ENCODE data around the gene INSRR.
A peak's percentile ranks its signal among the peaks of the same experiment; 100 is the strongest.

INSRR gene

GRCh38 chr1:156873659-156874058 is 14.7 kb upstream of the INSRR start:
- DNase-seq, result no peak

GRCh38 chr1:156869455-156869854 is 10.5 kb upstream of the INSRR start:
- no peak for DNase-seq

DNA sequence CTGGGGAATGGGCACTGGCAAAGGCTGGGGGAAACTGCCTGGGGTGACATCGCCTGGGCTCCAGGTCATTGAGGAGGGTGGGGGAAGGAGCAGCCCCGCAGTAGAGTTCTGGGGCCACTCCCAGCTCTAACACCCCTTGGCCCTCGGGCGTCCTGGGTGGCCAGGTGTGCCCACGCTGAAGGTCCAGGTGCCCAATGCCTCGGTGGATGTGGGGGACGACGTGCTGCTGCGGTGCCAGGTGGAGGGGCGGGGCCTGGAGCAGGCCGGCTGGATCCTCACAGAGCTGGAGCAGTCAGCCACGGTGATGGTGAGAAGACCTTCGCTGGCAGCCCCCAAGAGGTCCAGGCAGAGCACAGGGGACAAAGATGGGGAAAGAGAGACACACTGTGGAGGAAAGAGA is 9.4 kb upstream of the INSRR start:
- DNase-seq, result peak; percentile 37

DNA sequence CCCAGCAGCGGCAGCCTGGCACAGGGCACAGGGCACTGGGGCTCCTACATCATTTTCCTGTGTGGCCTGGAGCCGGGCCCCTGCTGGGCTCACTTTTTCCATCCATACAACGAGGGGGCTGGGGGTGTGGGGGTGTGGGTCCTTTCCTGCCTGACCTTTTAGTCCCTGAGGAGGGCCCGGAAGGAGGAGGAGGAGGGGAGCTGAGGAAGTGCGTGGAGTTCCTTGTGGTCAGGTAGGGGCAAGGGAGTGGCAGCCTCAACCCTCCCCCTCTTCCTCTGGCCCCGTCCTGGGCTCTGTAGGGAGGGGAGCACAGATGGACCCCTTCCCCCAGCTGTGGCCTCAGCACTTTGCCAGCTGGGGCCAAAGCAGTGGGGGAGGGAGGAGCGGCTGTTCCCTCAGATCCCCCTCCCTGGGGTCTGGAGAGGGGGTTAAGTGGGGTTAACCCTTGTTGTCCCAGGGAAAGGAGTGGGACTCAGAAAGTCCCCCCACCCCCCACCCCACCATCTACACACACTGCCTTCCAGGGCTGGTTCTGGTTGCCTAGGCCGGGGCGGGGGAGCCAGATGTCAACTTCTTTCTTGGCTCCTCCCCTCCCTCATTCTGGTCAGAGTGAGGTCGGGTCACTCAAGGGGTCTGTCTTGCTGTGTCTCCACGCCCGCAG is 7.5 kb upstream of the INSRR start:
- no peak for DNase-seq

- DNase-seq, result no peak
Observed at GRCh38 chr1:156865865-156866248, 6.9 kb upstream of the INSRR start.

GRCh38 chr1:156865258-156865657 is 6.3 kb upstream of the INSRR start:
- no peak for DNase-seq

GRCh38 chr1:156864796-156865195 is 5.9 kb upstream of the INSRR start:
- DNase-seq, result no peak

DNA sequence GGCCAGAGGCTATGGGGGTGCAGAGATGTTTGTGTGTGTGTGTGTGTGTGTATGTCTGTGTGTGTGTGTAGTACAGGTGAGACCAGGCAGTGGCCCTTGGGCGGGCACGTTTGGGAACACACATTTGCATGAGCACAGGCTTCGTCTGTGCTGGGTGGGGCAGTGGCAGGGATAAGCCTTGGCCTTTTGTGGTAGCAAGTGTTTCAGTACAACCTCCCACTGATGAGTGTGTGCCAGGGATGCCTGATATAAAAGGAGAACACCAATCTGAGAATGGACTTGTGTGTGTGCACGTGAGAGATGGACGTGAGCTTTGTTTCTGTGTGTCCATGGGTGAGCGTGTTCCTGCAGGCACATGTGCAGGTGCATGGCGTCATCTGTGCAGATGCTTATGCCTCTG is 4.7 kb upstream of the INSRR start:
- DNase-seq, result no peak

- DNase-seq, result no peak
Observed at GRCh38 chr1:156862997-156863599, 4.2 kb upstream of the INSRR start.

DNA sequence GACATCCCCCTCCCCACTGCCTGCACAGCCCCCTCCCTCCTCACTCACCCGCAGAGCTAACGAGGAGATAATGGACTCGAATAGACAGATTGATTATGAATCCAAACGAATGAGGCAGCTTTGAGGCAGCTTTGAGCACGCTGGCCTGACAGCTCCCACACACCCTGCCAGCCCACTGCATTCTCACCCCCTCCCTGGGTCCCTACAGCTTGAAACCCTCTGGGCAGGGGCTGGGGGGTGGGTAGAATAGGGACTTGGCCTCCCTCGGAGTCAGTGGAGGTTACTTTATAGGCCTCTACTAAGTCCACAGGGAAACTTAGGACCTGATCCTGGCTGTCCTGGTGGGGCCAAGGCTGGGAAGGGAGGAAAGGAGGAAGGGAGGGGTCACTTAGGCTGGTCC is 3.7 kb upstream of the INSRR start:
- no peak for DNase-seq

DNA sequence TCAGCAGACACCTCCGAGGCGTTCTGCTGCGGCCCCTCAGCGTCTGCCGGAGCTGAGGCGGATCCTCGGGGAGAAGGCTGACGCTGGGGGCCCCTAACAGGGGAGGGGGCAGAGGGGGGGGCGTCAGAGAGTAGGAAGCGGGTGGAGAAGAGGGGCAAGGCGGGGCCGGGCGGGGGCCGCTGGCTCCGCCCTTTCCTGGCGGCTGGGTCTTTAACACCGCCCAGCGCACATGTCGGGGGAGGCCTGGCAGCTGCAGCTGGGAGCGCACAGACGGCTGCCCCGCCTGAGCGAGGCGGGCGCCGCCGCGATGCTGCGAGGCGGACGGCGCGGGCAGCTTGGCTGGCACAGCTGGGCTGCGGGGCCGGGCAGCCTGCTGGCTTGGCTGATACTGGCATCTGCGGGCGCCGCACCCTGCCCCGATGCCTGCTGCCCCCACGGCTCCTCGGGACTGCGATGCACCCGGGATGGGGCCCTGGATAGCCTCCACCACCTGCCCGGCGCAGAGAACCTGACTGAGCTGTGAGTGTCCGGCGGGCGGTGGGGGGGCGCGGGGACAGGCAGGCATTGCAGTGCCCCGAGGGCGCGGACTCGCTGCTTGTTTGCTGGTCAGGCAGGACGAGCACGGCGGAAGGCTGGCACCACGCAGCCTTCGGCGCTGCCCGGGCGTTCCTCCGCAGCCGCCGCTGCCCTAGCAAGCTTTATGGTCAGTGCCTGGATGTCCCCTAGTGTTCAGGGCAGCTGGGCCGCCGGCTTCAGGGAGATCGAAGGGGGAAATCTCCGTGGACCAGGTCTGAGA is 1.9 kb upstream of the INSRR start, which contains the start of gene NTRK1:
NTRK1 (plus strand) TSS at position 238 of the 796 bp plus-strand sequence; CDS start at position 308, 70 bp downstream.
- peak; percentile 92 for DNase-seq

- DNase-seq, result no peak
Observed at GRCh38 chr1:156860113-156860627, 1.3 kb upstream of the INSRR start.

- DNase-seq, result no peak
Observed at GRCh38 chr1:156859523-156860112, 701 bp upstream of the INSRR start.

DNA sequence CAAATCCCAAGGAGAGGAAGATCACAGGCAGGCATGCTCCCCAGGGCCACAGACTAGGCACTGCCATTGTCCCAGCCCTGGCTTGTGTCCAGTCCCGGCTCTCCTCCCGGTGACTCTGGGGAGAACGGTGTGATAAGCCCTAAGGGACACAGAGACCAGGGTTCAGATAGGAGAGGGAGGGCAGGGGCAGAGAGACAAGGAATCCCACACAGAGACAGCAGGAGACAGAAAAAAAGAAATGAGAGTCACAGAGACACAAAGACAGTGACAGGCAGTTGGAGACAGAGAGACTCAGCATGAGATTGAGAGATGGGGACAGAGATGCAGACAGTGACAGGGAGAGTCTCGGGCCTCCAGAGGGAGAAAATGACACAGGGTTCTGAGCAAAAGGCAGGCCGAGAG is 361 bp downstream of the INSRR start:
- no peak for DNase-seq

DNA sequence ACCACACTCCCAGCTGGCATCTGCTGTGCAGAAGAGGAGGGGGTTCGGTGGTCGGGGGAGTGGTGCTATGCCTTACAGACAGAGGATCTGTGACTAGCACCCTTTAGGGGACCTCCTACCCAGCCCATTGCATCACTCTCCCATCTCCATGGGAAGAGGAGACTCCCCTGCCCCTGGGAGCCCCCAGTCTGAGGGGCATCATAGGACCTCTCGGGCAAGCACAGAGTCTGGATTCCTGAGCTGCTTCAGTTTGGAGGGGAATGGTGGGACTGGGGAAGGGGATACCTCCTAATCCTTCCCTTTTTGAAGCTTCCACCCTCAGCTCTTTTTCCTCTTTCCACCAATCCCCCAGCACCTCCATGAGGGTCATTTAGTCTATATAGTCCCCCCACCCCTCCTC is 1.4 kb downstream of the INSRR start:
- DNase-seq, result no peak

DNA sequence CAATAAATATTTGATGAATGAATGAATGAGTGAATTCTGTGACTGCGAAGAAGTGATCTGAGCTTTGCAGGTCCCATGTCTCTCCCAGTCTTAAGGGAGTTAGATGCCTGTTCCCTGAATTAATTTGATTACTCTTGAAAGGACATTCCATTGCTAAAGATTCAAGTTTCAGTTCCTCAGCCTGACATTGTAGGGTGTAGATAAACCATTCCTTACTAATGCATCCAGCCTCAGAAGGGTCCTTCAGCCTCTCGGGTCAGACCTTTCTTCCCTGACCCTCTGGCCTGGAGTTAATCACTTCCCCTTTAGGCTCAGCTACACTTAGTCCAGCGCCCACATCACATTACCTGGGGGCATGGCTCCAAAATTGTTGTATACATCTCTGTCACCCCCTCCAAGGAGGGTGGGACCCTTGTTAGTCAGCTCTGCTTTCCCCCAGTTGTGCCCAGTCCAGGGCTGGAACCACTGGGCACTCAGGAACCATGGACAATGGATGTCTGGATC is 2.6 kb downstream of the INSRR start:
- no peak for DNase-seq

- DNase-seq, result no peak
Observed at GRCh38 chr1:156854634-156855033, 4.3 kb downstream of the INSRR start.

- no peak for DNase-seq
Observed at GRCh38 chr1:156853761-156854160, 5.2 kb downstream of the INSRR start.

GRCh38 chr1:156852418-156852874 is 6.5 kb downstream of the INSRR start:
- peak; percentile 99 for DNase-seq

DNA sequence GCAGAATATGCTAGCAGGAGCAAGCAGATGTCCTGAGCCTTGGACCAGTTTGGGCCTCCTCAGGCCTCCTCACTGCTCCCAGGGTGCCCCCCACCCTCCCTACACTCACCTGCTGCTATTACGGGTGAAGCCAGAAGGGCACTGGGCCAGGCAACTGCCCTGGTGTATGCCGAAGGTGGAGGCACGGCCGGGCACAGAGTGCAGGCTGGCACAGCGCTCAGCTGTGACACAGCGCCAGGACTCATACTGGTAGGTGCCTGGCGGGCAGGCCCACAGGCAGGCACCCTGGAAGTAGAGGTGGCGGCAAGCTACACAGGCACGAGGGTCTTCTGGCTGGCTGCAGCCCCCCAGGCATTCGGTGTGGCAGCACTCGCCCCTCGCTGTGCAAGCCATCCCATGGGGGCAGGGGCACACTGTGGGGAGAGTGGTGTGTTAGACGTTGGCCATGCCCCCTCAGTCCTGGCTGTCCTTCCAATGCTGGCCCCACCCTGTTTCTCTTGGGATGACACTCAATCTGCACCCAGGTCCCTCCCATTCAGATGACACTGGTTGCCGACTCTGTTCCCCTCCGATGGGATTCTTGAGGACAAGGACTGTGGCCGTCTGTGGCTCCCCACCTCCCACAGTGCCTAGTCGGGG is 7.0 kb downstream of the INSRR start:
- peak; percentile 97 for DNase-seq

DNA sequence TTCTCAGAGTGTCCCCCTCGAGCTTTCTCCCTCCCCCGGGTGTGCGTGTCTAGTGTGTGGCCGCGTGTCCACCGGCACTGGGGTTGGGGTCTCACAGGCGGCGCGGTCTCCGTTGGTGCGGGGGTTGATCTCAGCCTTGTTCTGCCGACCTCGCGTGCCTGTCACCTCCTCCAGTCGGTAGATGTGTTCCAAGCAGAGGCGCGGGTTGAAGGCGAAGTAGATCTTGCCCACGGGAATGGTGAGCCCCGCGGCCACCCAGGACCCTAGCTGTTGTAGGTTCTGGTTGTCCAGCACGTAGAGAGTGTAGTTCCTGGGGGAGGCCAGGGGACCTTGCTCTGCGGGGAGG is 9.8 kb downstream of the INSRR start:
- no peak for DNase-seq

- DNase-seq, result no peak
Observed at GRCh38 chr1:156848461-156849150, 10.3 kb downstream of the INSRR start.

All from NCI-H1694 (cell line).